ENCODE data around the gene HMGXB4. TPM values are rescaled to one million over a fixed set of nuclear protein-coding genes. Genes with fewer than 3 reads are reported as not detected.

HMGXB4 gene
- total and polyA plus RNA-seq, 9 of the 15 experiments (the other 6 are each of a cell fraction or from before 2014, with no cell fraction given): 9.9 to 31.4 (median 24.8) TPM

- Histone ChIP-seq H3K36me3 (ENCODE audit: control insufficient read depth, insufficient read depth, low read length) (peaks cover 52% of the 10 kb centered on the region), H2AFZ (ENCODE audit: low read depth, low read length) (no peak overlapping the region), H3K9me3 (replicated peaks; ENCODE audit: control insufficient read depth, insufficient read depth, low read depth, low read length) (peaks cover 2% of the 10 kb centered on the region), H3K4me2 (ENCODE audit: insufficient read depth, low read length) (no peak overlapping the region), H3K4me1 (replicated peaks in 1 of 2; ENCODE audit: control insufficient read depth in 2 of 2, insufficient read depth in 2 of 2, low read length in 2 of 2) (peaks cover 0 to 27% of the 10 kb centered on the region in 2 experiments; a peak in 4 of 5 replicates), H3K9me1 (ENCODE audit: control insufficient read depth, insufficient read depth, low read length) (peaks cover 2% of the 10 kb centered on the region), H3K9ac (ENCODE audit: insufficient read depth in 1 of 2, low read depth in 2 of 2, low read length in 2 of 2) (no peak overlapping the region), H3K4me3 (no peak overlapping the region), H3K79me2 (ENCODE audit: control insufficient read depth, insufficient read depth, low read length) (peaks cover 48% of the 10 kb centered on the region), H3K27ac (ENCODE audit: extremely low read depth, low read depth, low read length) (no peak overlapping the region), H3K27me3 (ENCODE audit: control insufficient read depth in 2 of 2, insufficient read depth in 2 of 2, low read length in 2 of 2) (no peaks in the 10 kb centered on the region), H4K20me1 (replicated peaks; ENCODE audit: control insufficient read depth, insufficient read depth, low read length) (peaks cover 8% of the 10 kb centered on the region; the same call in 1 of the 2 replicates)
- no peak for DNase-seq (ENCODE audit: extremely low read depth in 1 of 4, low spot score in 3 of 4)
- ATAC-seq: no peak
- WGBS (ENCODE audit: insufficient coverage, low coverage, missing lambda C conversion rate): 75% methylated on average over 2 of the region's 2 CpGs
- BruUV-seq (replicated peaks): no TSS peak
- TF ChIP-seq GATAD2B (IDR thresholded peaks at IDR 0.05; ENCODE audit: borderline replicate concordance) (no peak), PCBP1 (IDR thresholded peaks at IDR 0.05; ENCODE audit: low read depth, low read length, poor library complexity, severe bottlenecking) (no peak), PHB (CRISPR knock-in tag; IDR thresholded peaks at IDR 0.05) (no peak), NBN (IDR thresholded peaks at IDR 0.05; ENCODE audit: low read depth) (no peak), CEBPG (CRISPR knock-in tag; IDR thresholded peaks at IDR 0.05) (no peak), CEBPG (tag; conservative IDR thresholded peaks at IDR 0.05 in 1 of 2, IDR thresholded peaks at IDR 0.05 in 1 of 2) (no peak), ZNF282 (CRISPR knock-in tag; IDR thresholded peaks at IDR 0.05) (no peak), HDGF (IDR thresholded peaks at IDR 0.05) (no peak), ZNF449 (CRISPR knock-in tag; IDR thresholded peaks at IDR 0.05) (no peak), NR4A1 (CRISPR knock-in tag; IDR thresholded peaks at IDR 0.05) (no peak), NR4A1 (tag; IDR thresholded peaks at IDR 0.05) (no peak), TEAD1 (CRISPR knock-in tag; IDR thresholded peaks at IDR 0.05) (no peak), HINFP (tag; conservative IDR thresholded peaks at IDR 0.05; ENCODE audit: low read depth) (no peak), ZNF583 (CRISPR knock-in tag; IDR thresholded peaks at IDR 0.05) (no peak), TEAD2 (tag; IDR thresholded peaks at IDR 0.05) (no peak), ZNF384 (IDR thresholded peaks at IDR 0.05; ENCODE audit: low read depth, low read length) (no peak), ZNF79 (CRISPR knock-in tag; IDR thresholded peaks at IDR 0.05; ENCODE audit: low read depth) (no peak), ZC3H4 (CRISPR knock-in tag; IDR thresholded peaks at IDR 0.05; ENCODE audit: borderline replicate concordance) (no peak), BRD9 (IDR thresholded peaks at IDR 0.05; ENCODE audit: low read depth, partially characterized antibody) (no peak), KLF10 (CRISPR knock-in tag; IDR thresholded peaks at IDR 0.05) (no peak), NCOA1 (IDR thresholded peaks at IDR 0.05; ENCODE audit: low read depth) (no peak)
- no peak for FAIRE-seq
- POLR2A ChIA-PET: interaction anchor here (1.4 to 2.6 kb wide), 2 partner anchors 9 to 11 kb away, joined by 3 to 24 read pairs; no protein-coding TSS in a partner anchor
- CTCF ChIA-PET (ENCODE audit: low intra/inter-chr PET ratio): no interaction called here
- intact Hi-C loops (cut with micrococcal nuclease) (no loop called here), in situ Hi-C loops (cut with MboI) (no loop called here)
These were observed 37.1 kb upstream of the HMGXB4 start for GRCh38 chr22:35220221-35220620.
